ENCODE measurements around the gene OR2AT4. TPM values are rescaled to one million over a fixed set of nuclear protein-coding genes. Genes with fewer than 3 reads are reported as not detected.

OR2AT4 gene
- total RNA-seq, 1 donor: not detected

- Histone ChIP-seq H3K4me3 (ENCODE audit: low read length) (no peak overlapping the region), H3K4me1 (ENCODE audit: insufficient read depth, low read length) (no peaks in the 10 kb centered on the region), H3K27me3 (ENCODE audit: insufficient read depth, low read length) (no peaks in the 10 kb centered on the region), H3K9me3 (ENCODE audit: low read depth, low read length) (no peaks in the 10 kb centered on the region)
These were observed 62.8 kb downstream of the OR2AT4 start for GRCh38 chr11:75033916-75034315.

GRCh38 chr11:75032550-75032935, 64.1 kb downstream of the OR2AT4 start:
- Histone ChIP-seq H3K4me3 (ENCODE audit: low read length) (no peak overlapping the region), H3K9me3 (ENCODE audit: low read depth, low read length) (no peaks in the 10 kb centered on the region), H3K27me3 (ENCODE audit: insufficient read depth, low read length) (no peaks in the 10 kb centered on the region), H3K4me1 (ENCODE audit: insufficient read depth, low read length) (no peaks in the 10 kb centered on the region)

- no peak overlapping the region for H3K4me3 ChIP-seq (ENCODE audit: low read length)
- H3K27me3 ChIP-seq (ENCODE audit: insufficient read depth, low read length): no peaks in the 10 kb centered on the region
- no peaks in the 10 kb centered on the region for H3K9me3 ChIP-seq (ENCODE audit: low read depth, low read length)
- no peaks in the 10 kb centered on the region for H3K4me1 ChIP-seq (ENCODE audit: insufficient read depth, low read length)
These were observed 64.7 kb downstream of the OR2AT4 start for GRCh38 chr11:75031771-75032549.

Other genes with a start within 250 kb of the OR2AT4 start
- 6.4 TPM for gene XRRA1, start 147.8 kb downstream of the OR2AT4 start, total RNA-seq
- 33.9 TPM for gene SPCS2, start 147.6 kb downstream of the OR2AT4 start, total RNA-seq
- 9.0 TPM for gene NEU3, start 107.9 kb downstream of the OR2AT4 start, total RNA-seq
- not detected for gene SLCO2B1, start 54.2 kb upstream of the OR2AT4 start, total RNA-seq
- 0.10 TPM for gene TPBGL, start 143.9 kb upstream of the OR2AT4 start, total RNA-seq